ENCODE data around the gene DNM1.

DNA sequence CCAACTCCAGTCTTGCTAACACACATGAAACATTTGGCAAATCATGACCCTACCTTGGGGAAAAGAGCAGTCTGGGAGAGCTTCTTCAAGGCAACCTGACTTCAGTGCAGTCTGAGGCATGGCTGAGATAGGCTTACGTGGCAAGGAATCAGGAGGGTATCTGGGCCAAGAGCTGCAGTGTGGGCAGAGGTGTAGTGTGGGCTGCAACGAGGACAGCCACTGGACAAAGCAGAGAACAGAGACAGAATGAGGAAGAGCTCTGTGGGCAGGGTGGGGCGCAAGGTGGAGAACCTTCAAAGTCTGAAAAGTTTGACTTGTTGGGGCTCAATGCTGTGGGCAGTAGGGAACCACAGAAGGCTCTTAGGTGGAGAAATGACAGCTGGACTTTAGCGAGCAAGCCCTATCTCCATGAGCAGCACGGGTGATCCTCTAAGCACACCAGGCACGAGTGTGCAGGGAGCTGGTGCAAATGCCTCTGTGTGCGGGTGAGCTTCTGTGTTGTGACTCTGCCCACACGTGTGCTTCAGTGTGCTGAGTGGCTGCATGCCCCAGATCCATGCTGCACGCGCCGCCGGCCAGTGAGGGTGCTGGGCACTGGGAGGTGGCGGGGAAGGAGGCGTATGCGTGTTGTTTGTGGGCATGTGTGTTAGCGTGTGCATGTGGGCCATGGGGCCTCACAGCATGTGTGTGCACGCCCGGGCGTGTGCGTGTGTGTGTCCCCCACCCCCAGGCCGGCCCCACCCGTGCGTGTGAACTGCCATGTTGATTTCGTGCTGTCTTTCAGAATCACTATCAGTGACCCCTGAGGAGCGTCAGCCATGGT, 49.3 kb downstream of the DNM1 start:
- no peak for TF ChIP-seq CTCF (IDR thresholded peaks at IDR 0.05; ENCODE audit: poor library complexity)
- TF ChIP-seq EZH2phosphoT487 (IDR thresholded peaks at IDR 0.05; ENCODE audit: low read depth, severe bottlenecking, unreplicated experiment) = no peak
- no peak for TF ChIP-seq EZH2 (IDR thresholded peaks at IDR 0.05; ENCODE audit: borderline replicate concordance)
